HepG2 (cell line): ENCODE measurements around the gene RARRES1. TPM values are rescaled to one million over a fixed set of nuclear protein-coding genes. Genes with fewer than 3 reads are reported as not detected.

Experiments used
- ATAC-seq: fragments of 200-7000 bp; cut with Tn5 transposase; 3 replicates; pipeline ENCODE4 v1.9.1; 2020; ENCODE audit warnings: mild to moderate bottlenecking, moderate library complexity
- BruUV-seq: library from RNA; stranded (reverse); fragments of 400-500 nt; replicated peaks from 2 replicates; lab custom pipeline; 2021; lab: Mats Ljungman, UMichigan
- CTCF ChIA-PET: fragments of 300-600 bp; formaldehyde crosslinking; extraction: SDS; loops from one replicate; lab custom pipeline; 2021; ENCODE audit warnings: low total read pairs, inconsistent platforms, low intra/inter-chr PET ratio; lab: Yijun Ruan, JAX
- POLR2A ChIA-PET: fragments of 350-600 bp; sonication (Branson Sonifier 250); formaldehyde crosslinking; loops from one replicate; lab custom pipeline; 2020; ENCODE audit warnings: antibody characterized with exemption, inconsistent platforms; lab: Yijun Ruan, JAX
- DNase-seq: peaks from one replicate; pipeline ENCODE4 v3.0.0-alpha.2; 2015; ENCODE audit warnings: low spot score
- FAIRE-seq: peaks from 3 replicates; lab custom pipeline; 2011; peaks lifted over from hg19 to GRCh38; lab: Jason Lieb, UNC
- H2AFZ ChIP-seq: one replicate; pipeline ENCODE4 v1.6.1; 2011; ENCODE audit warnings: low read length, inconsistent platforms
- H3K27ac ChIP-seq: fragments of 300-600 bp; 3 replicates; pipeline ENCODE4 v1.8.0; 2011; ENCODE audit warnings: mixed run types, mild to moderate bottlenecking, mixed read lengths, low read length, inconsistent platforms; ENCODE audit not compliant: insufficient read depth; ENCODE audit errors: extremely low read length
- H3K27me3 ChIP-seq, 2 experiments: fragments of 200-600 bp in 1 of 2; 2 replicates in 1 of 2; 3 replicates in 1 of 2; pipeline versions ENCODE4 v1.6.0 to v1.8.0; 2011; ENCODE audit warnings: low read length in 2 of 2, mild to moderate bottlenecking in 2 of 2, moderate library complexity in 2 of 2, inconsistent platforms in 1 of 2; ENCODE audit not compliant: insufficient read depth in 2 of 2, control insufficient read depth in 1 of 2
- H3K36me3 ChIP-seq, 2 experiments: fragments of 200-600 bp in 1 of 2; replicated peaks in 1 of 2; 2 replicates in 1 of 2; 3 replicates in 1 of 2; pipeline versions ENCODE4 v1.5.1 to v1.8.0; 2011; ENCODE audit warnings: low read length in 2 of 2, inconsistent platforms in 1 of 2; ENCODE audit not compliant: insufficient read depth in 2 of 2, control insufficient read depth in 1 of 2
- H3K4me1 ChIP-seq: 2 replicates; pipeline ENCODE4 v1.5.1; 2012; ENCODE audit warnings: low read length, inconsistent platforms; ENCODE audit not compliant: insufficient read depth
- H3K4me2 ChIP-seq: 2 replicates; pipeline ENCODE4 v1.6.0; 2011; ENCODE audit warnings: low read depth, low read length, inconsistent platforms
- H3K4me3 ChIP-seq, 3 experiments: fragments of 200-600 bp in 1 of 3; sonication (generic), shearing (Covaris generic) in 1 of 3; replicated peaks in 1 of 3; 2 replicates each; pipeline ENCODE4 v1.5.1; 2011 to 2016; ENCODE audit warnings: low read length in 3 of 3, inconsistent platforms in 2 of 3, low read depth in 2 of 3, mild to moderate bottlenecking in 2 of 3, control low read depth in 1 of 3, mixed read lengths in 1 of 3; ENCODE audit not compliant: insufficient read depth in 1 of 3
- H3K79me2 ChIP-seq: one replicate; pipeline ENCODE4 v1.6.1; 2011; ENCODE audit warnings: low read length, inconsistent platforms; ENCODE audit not compliant: insufficient read depth
- H3K9ac ChIP-seq: 2 replicates; pipeline ENCODE4 v1.6.0; 2011; ENCODE audit warnings: mild to moderate bottlenecking, low read depth, low read length, inconsistent platforms; ENCODE audit not compliant: insufficient read depth
- H3K9me3 ChIP-seq: 2 replicates; pipeline ENCODE4 v1.5.1; 2012; ENCODE audit warnings: mild to moderate bottlenecking, low read length
- H4K20me1 ChIP-seq: 2 replicates; pipeline ENCODE4 v1.6.0; 2011; ENCODE audit warnings: inconsistent platforms, mild to moderate bottlenecking, low read length, moderate library complexity; ENCODE audit not compliant: insufficient read depth
- E2F1 ChIP-seq: sonication (generic); formaldehyde crosslinking; IDR thresholded peaks from 2 replicates; pipeline ENCODE4 v1.5.0; 2020; ENCODE audit warnings: missing genetic modification reagents
- GATAD2A ChIP-seq: IDR thresholded peaks from 2 replicates; pipeline ENCODE4 v1.6.1; 2016
- HIVEP1 ChIP-seq: sonication (generic); formaldehyde crosslinking; IDR thresholded peaks from 2 replicates; pipeline ENCODE4 v1.4.0; 2020; ENCODE audit warnings: mild to moderate bottlenecking, missing genetic modification reagents
- KLF6 ChIP-seq: IDR thresholded peaks from 2 replicates; pipeline ENCODE4 v1.8.0; 2016; ENCODE audit warnings: missing biosample characterization, missing genetic modification reagents
- MXI1 ChIP-seq: IDR thresholded peaks from 3 replicates; pipeline ENCODE4 v1.6.1; 2012; ENCODE audit warnings: low read depth, low read length, inconsistent platforms, borderline replicate concordance
- RCOR2 ChIP-seq: IDR thresholded peaks from 2 replicates; pipeline ENCODE4 v1.6.1; 2016; ENCODE audit warnings: missing biosample characterization, missing genetic modification reagents
- TIGD3 ChIP-seq: sonication (generic); formaldehyde crosslinking; IDR thresholded peaks from 2 replicates; pipeline ENCODE4 v1.5.1; 2020; ENCODE audit warnings: mild to moderate bottlenecking, missing genetic modification reagents, borderline replicate concordance
- ZBTB34 ChIP-seq: sonication (generic); formaldehyde crosslinking; IDR thresholded peaks from 2 replicates; pipeline ENCODE4 v1.8.0; 2022; ENCODE audit warnings: mild to moderate bottlenecking, missing genetic modification reagents
- ZBTB49 ChIP-seq: sonication (generic); formaldehyde crosslinking; IDR thresholded peaks from 2 replicates; pipeline ENCODE4 v1.4.0; 2020; ENCODE audit warnings: missing genetic modification reagents, borderline replicate concordance
- ZNF414 ChIP-seq: sonication (generic); formaldehyde crosslinking; IDR thresholded peaks from 2 replicates; pipeline ENCODE4 v1.5.0; 2020; ENCODE audit warnings: missing genetic modification reagents
- ZNF557 ChIP-seq: sonication (generic); formaldehyde crosslinking; IDR thresholded peaks from 2 replicates; pipeline ENCODE4 v1.4.0; 2020; ENCODE audit warnings: missing genetic modification reagents
- ZZZ3 ChIP-seq: sonication (generic); formaldehyde crosslinking; IDR thresholded peaks from 2 replicates; pipeline ENCODE4 v1.4.0; 2020; ENCODE audit warnings: missing genetic modification reagents, mild to moderate bottlenecking, borderline replicate concordance
- WGBS: methylation state at CpG from one replicate; pipeline ENCODE4 v1.1.6; 2017; ENCODE audit warnings: low lambda C conversion rate; 5-methylcytosine and 5-hydroxymethylcytosine counted together
- in situ Hi-C: cut with HindIII; loops from 2 replicates; pipeline ENCODE4 v1.10.0; 2017; ENCODE audit warnings: low pct_unique_long_range_greater_than_20kb; ENCODE audit not compliant: extremely low pct_ligation_motif_present
- intact Hi-C: fragments of 100-400 bp; cut with micrococcal nuclease; formaldehyde crosslinking; loops from one replicate; pipeline ENCODE4 v1.10.0; 2022; ENCODE audit not compliant: unreplicated experiment
- polyA plus RNA-seq, 8 experiments: library from polyadenylated mRNA; depleted of rRNA in 3 of 8; stranded (reverse) in 7 of 8; unstranded in 1 of 8; fragments of >200 nt; fragmentation: Illumina TruSeq in 4 of 8; extraction: Trizol in 4 of 8; gene quantifications; 2 replicates each; pipeline versions ENCODE4 v1.2.1 to v1.2.3, GENCODE V29; 2011 to 2016; ENCODE audit warnings: low read depth in 4 of 8, missing spikeins in 1 of 8, mixed read lengths in 1 of 8; ENCODE audit not compliant: insufficient read depth in 1 of 8
- total RNA-seq, 5 experiments: library from RNA; depleted of rRNA; stranded (reverse); fragments of >200 nt; fragmentation: Illumina TruSeq; extraction: Trizol; gene quantifications; 2 replicates each; pipeline ENCODE4 v1.2.3, GENCODE V29; 2016; ENCODE audit warnings: low read depth in 1 of 5
- TF ChIP-seq, protein P1 (sequence below): sonication (generic); formaldehyde crosslinking; IDR thresholded peaks from 2 replicates; pipeline ENCODE4 v1.5.0; 2020; ENCODE audit warnings: mild to moderate bottlenecking, missing genetic modification reagents, moderate library complexity
- TF ChIP-seq, protein P2 (sequence below): sonication (generic); formaldehyde crosslinking; IDR thresholded peaks from 2 replicates; pipeline ENCODE4 v1.4.0; 2020; ENCODE audit warnings: mild to moderate bottlenecking, missing genetic modification reagents

The RARRES1 gene
- total and polyA plus RNA-seq, 2 of the 13 experiments (the other 11 are each of a cell fraction or from before 2014, with no cell fraction given) = not detected

DNA sequence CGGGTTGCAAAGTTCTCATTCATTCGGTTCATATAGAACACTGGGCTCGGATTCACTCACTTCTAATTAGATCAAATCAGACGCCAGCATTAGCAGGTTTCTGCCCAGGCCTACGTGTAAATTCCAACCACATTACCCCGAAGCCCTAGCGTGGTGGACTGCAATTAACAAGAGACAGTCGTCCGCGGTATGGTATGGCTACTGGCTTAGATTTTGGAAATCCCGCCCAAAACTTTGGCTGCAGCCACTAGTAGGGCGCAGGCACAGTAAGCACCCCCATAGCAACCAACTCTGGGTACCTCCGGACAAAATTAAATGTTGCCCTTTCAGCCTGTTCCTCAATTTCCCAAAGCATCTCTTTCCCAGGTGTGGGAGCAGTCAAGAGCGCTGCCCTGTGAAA, 771 bp downstream of the RARRES1 start:
- ATAC-seq (no peak), FAIRE-seq (no peak), DNase-seq (no peak)
- CTCF ChIA-PET = no interaction called here
- Histone ChIP-seq H3K79me2 (no peaks in the 10 kb centered on the region), H4K20me1 (no peaks in the 10 kb centered on the region), H3K9me3 (peaks cover 4% of the 10 kb centered on the region; the same call in 1 of the 2 replicates), H3K36me3 (no peaks in the 10 kb centered on the region), H2AFZ (no peak overlapping the region), H3K9ac (no peak overlapping the region), H3K4me3 (no peak overlapping the region), H3K27me3 (no peaks in the 10 kb centered on the region), H3K4me1 (peaks cover 13% of the 10 kb centered on the region; the same call in 1 of the 2 replicates), H3K27ac (no peak overlapping the region), H3K4me2 (no peak overlapping the region)
- intact Hi-C loops (no loop called here), in situ Hi-C loops (no loop called here)
- 92% methylated on average over 14 of the region's 14 CpGs for WGBS
- POLR2A ChIA-PET = no interaction called here
- BruUV-seq = no TSS peak
- TF ChIP-seq, protein P1, sequence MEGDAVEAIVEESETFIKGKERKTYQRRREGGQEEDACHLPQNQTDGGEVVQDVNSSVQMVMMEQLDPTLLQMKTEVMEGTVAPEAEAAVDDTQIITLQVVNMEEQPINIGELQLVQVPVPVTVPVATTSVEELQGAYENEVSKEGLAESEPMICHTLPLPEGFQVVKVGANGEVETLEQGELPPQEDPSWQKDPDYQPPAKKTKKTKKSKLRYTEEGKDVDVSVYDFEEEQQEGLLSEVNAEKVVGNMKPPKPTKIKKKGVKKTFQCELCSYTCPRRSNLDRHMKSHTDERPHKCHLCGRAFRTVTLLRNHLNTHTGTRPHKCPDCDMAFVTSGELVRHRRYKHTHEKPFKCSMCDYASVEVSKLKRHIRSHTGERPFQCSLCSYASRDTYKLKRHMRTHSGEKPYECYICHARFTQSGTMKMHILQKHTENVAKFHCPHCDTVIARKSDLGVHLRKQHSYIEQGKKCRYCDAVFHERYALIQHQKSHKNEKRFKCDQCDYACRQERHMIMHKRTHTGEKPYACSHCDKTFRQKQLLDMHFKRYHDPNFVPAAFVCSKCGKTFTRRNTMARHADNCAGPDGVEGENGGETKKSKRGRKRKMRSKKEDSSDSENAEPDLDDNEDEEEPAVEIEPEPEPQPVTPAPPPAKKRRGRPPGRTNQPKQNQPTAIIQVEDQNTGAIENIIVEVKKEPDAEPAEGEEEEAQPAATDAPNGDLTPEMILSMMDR (CRISPR knock-in tag) = no peak
- TF ChIP-seq, protein P2, sequence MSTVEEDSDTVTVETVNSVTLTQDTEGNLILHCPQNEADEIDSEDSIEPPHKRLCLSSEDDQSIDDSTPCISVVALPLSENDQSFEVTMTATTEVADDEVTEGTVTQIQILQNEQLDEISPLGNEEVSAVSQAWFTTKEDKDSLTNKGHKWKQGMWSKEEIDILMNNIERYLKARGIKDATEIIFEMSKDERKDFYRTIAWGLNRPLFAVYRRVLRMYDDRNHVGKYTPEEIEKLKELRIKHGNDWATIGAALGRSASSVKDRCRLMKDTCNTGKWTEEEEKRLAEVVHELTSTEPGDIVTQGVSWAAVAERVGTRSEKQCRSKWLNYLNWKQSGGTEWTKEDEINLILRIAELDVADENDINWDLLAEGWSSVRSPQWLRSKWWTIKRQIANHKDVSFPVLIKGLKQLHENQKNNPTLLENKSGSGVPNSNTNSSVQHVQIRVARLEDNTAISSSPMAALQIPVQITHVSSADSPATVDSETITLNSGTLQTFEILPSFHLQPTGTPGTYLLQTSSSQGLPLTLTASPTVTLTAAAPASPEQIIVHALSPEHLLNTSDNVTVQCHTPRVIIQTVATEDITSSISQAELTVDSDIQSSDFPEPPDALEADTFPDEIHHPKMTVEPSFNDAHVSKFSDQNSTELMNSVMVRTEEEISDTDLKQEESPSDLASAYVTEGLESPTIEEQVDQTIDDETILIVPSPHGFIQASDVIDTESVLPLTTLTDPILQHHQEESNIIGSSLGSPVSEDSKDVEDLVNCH (CRISPR knock-in tag) = no peak
- TF ChIP-seq HIVEP1 (no peak), GATAD2A (no peak), ZBTB34 (CRISPR knock-in tag) (no peak), ZZZ3 (CRISPR knock-in tag) (no peak), E2F1 (CRISPR knock-in tag) (no peak), MXI1 (no peak), KLF6 (CRISPR knock-in tag) (no peak), RCOR2 (CRISPR knock-in tag) (no peak), TIGD3 (CRISPR knock-in tag) (no peak), ZNF414 (CRISPR knock-in tag) (no peak), ZBTB49 (CRISPR knock-in tag) (no peak), ZNF557 (CRISPR knock-in tag) (no peak)
